Ovary (tissue), 3 donors: ENCODE data around the gene SLC1A7.

Experiments used
- CTCF ChIP-seq, 3 donors: fragments of 450-650 bp in 2 of 3; fragments of 200-600 bp in 1 of 3; IDR thresholded peaks; one replicate each; pipeline versions ENCODE4 v1.5.1 to v1.8.0; 2016 to 2022; ENCODE audit warnings: antibody characterized with exemption in 3 of 3, mild to moderate bottlenecking in 1 of 3
- EP300 ChIP-seq: sonication (generic); formaldehyde crosslinking; IDR thresholded peaks from one replicate; pipeline ENCODE4 v1.6.1; 2017; ENCODE audit warnings: antibody characterized with exemption
- POLR2A ChIP-seq: fragments of 450-650 bp; IDR thresholded peaks from one replicate; pipeline ENCODE4 v1.6.1; 2017; ENCODE audit warnings: antibody characterized with exemption, mild to moderate bottlenecking, moderate library complexity
- donor health status: DM: no; HTN: no; CAD: no.

GRCh38 chr1:53180226-53180625 lies 37.8 kb upstream of the SLC1A7 start:
- TF ChIP-seq EP300 (no peak), CTCF (IDR thresholded peaks at IDR 0.05) (no peak), POLR2A (no peak)
